PFSK-1 (cell line): ENCODE results near the gene ABCD3. TPM values are rescaled to one million over a fixed set of nuclear protein-coding genes. Genes with fewer than 3 reads are reported as not detected.

Experiments
- FOXP2 ChIP-seq: optimal IDR thresholded peaks from 2 replicates; pipeline ENCODE3; 2011; ENCODE audit warnings: borderline replicate concordance, control low read depth, inconsistent platforms; ENCODE audit not compliant: insufficient read depth; ENCODE audit errors: extremely low read length, extremely low read depth
- POLR2AphosphoS5 ChIP-seq: IDR thresholded peaks from 2 replicates; pipeline ENCODE4 v1.6.1; 2012; ENCODE audit warnings: low read depth, mild to moderate bottlenecking, control low read depth, low read length, moderate library complexity
- SIN3A ChIP-seq: IDR thresholded peaks from 2 replicates; pipeline ENCODE4 v1.6.1; 2012; ENCODE audit warnings: mild to moderate bottlenecking, low read length, moderate library complexity, borderline replicate concordance; ENCODE audit not compliant: insufficient read depth
- TAF1 ChIP-seq: IDR thresholded peaks from 2 replicates; pipeline ENCODE4 v1.6.1; 2012; ENCODE audit warnings: low read length, control low read depth, borderline replicate concordance; ENCODE audit not compliant: insufficient read depth
- polyA plus RNA-seq: library from polyadenylated mRNA; unstranded; fragments of >200 nt; gene quantifications from one replicate; pipeline ENCODE4 v1.2.1, GENCODE V29; 2012; ENCODE audit warnings: low read depth, missing spikeins; ENCODE audit not compliant: insufficient read length
- TF ChIP-seq, protein P1 (sequence below), 2 experiments: IDR thresholded peaks; 2 replicates each; pipeline versions ENCODE4 v1.6.1 to v1.8.0; 2011 to 2012; ENCODE audit warnings: low read depth in 2 of 2, low read length in 2 of 2, control low read depth in 1 of 2, inconsistent platforms in 1 of 2, mild to moderate bottlenecking in 1 of 2, moderate library complexity in 1 of 2; ENCODE audit not compliant: insufficient read depth in 1 of 2

Gene ABCD3
- 15.4 TPM for polyA plus RNA-seq

DNA sequence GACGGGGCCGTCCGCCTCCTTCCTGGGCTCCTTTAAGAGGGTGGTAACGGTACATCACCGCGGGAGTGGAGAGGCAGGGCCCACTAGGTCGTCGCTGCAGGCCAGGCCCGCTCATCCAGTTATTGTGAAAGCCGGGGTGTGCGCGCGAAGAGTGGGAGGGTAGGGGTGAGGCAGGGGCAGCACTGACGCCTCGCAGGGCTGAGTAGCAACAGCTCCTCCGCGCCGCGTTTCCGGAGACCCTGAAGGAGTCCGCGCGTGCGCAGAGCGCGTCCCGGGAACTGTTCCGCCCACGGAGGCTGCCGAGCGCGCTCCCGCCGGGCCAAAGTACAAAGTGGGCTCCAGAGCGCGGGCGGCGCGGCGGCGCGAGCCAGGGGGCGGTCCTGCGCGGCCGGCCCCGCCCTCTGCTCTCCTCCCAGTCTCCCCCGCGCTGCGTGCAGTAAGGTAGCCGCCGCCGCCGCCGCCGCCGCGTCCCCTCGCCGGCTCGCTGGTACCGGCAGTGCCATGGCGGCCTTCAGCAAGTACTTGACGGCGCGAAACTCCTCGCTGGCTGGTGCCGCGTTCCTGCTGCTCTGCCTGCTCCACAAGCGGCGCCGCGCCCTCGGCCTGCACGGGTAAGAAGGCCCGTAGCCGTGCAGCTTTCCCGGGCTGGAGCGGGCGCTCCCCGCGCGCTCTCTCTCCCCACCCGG lies at the start of gene ABCD3:
Gene ABCD3, plus strand, starts transcription at position 412 of the 686 bp plus-strand sequence. Its CDS starts 90 bp downstream, at position 502.
- TF ChIP-seq, protein P1, sequence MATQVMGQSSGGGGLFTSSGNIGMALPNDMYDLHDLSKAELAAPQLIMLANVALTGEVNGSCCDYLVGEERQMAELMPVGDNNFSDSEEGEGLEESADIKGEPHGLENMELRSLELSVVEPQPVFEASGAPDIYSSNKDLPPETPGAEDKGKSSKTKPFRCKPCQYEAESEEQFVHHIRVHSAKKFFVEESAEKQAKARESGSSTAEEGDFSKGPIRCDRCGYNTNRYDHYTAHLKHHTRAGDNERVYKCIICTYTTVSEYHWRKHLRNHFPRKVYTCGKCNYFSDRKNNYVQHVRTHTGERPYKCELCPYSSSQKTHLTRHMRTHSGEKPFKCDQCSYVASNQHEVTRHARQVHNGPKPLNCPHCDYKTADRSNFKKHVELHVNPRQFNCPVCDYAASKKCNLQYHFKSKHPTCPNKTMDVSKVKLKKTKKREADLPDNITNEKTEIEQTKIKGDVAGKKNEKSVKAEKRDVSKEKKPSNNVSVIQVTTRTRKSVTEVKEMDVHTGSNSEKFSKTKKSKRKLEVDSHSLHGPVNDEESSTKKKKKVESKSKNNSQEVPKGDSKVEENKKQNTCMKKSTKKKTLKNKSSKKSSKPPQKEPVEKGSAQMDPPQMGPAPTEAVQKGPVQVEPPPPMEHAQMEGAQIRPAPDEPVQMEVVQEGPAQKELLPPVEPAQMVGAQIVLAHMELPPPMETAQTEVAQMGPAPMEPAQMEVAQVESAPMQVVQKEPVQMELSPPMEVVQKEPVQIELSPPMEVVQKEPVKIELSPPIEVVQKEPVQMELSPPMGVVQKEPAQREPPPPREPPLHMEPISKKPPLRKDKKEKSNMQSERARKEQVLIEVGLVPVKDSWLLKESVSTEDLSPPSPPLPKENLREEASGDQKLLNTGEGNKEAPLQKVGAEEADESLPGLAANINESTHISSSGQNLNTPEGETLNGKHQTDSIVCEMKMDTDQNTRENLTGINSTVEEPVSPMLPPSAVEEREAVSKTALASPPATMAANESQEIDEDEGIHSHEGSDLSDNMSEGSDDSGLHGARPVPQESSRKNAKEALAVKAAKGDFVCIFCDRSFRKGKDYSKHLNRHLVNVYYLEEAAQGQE (IDR thresholded peaks at IDR 0.05; ENCODE audit: insufficient read depth in 1 of 2, low read depth in 2 of 2, low read length in 2 of 2) = no peak
- TF ChIP-seq POLR2AphosphoS5 = peak; percentile 67
- 0 out of 2 replicates have a peak, but pooled peaks have one; percentile 7 for TF ChIP-seq TAF1
- peak; percentile 73 for TF ChIP-seq FOXP2
- no peak for TF ChIP-seq SIN3A

DNA sequence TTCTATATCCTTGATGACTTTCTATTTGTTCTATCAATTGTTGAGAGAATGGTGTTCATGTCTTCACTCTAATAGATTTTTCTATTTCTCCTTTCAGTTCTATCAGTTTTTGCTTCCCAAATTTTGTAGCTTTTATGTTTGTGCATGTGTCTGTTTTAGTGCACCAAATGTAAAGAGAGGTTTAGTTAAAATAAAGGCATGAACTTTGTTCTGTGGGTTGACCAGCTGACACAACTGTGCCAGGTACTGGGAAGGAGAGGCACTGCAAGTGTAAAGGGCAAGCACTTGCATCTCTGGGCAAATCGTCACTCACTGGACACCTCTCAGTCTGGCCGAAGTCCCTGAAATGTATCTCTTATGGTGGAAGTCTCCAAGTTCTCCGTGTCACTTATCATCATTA lies 38.6 kb upstream of the ABCD3 start:
- TF ChIP-seq SIN3A (no peak), TAF1 (no peak), POLR2AphosphoS5 (no peak), FOXP2 (no peak)
- TF ChIP-seq, protein P1 (IDR thresholded peaks at IDR 0.05; ENCODE audit: insufficient read depth in 1 of 2, low read depth in 2 of 2, low read length in 2 of 2) = no peak

DNA sequence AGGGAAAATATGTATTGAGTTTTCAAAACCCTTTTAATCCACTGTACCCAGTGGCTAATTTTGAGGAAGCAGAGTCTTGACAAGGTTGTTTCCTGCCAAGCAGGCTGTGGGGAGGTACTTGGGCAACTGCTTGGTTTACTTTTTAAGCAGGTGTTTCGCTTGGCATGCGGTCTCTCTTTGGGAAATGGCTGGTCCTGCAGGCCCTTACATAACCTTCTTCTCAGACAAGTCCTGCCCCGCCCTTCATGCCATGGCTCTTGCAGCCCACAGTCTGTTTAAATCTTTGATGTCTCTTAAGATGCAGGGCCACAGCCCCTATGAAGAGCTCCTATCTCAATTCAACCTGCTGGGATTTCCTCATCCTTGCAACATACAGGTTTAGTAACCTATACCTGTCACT lies 36.0 kb upstream of the ABCD3 start:
- TF ChIP-seq SIN3A = no peak
- no peak for TF ChIP-seq TAF1
- TF ChIP-seq POLR2AphosphoS5 = no peak
- TF ChIP-seq, protein P1 (IDR thresholded peaks at IDR 0.05; ENCODE audit: insufficient read depth in 1 of 2, low read depth in 2 of 2, low read length in 2 of 2) = no peak
- no peak for TF ChIP-seq FOXP2

DNA sequence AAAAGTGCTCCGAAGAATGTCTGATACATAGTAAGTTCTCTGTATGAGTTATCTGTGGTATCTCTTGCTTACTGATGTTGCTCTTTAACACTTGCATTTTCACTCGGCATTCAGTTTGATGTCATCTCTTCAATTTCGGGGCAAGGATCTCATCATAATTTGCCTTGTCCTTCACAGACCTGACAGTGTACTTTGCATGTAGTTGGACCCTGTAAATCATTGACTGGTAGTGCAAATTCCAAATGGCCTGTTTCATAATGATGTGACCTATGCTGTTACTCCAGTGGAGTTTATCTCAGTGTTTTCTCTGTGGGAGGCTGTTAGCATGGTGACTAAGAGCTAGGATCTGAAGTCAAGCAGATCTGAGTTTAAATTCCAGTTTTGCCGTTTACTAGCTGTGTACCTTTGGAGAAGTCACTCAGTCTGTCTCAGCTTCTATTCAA lies 34.2 kb upstream of the ABCD3 start:
- TF ChIP-seq FOXP2 (no peak), POLR2AphosphoS5 (no peak), SIN3A (no peak), TAF1 (no peak)
- TF ChIP-seq, protein P1 (IDR thresholded peaks at IDR 0.05; ENCODE audit: insufficient read depth in 1 of 2, low read depth in 2 of 2, low read length in 2 of 2) = no peak
